ENCODE data around the gene PTPN22.

DNA sequence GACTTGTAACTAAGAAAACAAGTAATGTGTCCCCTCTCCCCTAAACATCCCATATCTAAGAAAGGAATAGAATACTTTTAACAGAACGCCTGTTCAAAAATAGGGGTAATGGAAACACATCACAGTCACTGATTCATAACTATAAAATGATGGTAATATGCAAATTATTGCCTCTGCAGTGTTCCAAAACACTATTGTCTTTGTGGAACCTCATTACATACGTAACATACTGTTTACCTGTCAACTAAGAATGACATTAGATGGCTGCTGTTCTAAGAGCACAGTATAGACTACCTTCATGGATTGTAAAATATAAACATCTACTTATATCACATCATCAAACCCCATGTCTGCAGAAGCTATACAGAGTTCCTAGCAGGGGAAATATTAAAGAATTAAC lies 19.3 kb upstream of the PTPN22 start:
- TF ChIP-seq, protein P1, sequence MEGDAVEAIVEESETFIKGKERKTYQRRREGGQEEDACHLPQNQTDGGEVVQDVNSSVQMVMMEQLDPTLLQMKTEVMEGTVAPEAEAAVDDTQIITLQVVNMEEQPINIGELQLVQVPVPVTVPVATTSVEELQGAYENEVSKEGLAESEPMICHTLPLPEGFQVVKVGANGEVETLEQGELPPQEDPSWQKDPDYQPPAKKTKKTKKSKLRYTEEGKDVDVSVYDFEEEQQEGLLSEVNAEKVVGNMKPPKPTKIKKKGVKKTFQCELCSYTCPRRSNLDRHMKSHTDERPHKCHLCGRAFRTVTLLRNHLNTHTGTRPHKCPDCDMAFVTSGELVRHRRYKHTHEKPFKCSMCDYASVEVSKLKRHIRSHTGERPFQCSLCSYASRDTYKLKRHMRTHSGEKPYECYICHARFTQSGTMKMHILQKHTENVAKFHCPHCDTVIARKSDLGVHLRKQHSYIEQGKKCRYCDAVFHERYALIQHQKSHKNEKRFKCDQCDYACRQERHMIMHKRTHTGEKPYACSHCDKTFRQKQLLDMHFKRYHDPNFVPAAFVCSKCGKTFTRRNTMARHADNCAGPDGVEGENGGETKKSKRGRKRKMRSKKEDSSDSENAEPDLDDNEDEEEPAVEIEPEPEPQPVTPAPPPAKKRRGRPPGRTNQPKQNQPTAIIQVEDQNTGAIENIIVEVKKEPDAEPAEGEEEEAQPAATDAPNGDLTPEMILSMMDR (IDR thresholded peaks at IDR 0.05), result no peak
- no peak for TF ChIP-seq POLR2A (IDR thresholded peaks at IDR 0.05)
